Fibroblast of peridontal ligament (primary cell): ENCODE data around the gene SYNM.

Source experiments
- DNase-seq: peaks from one replicate; pipeline ENCODE4 v3.0.0-alpha.2; 2010; ENCODE audit errors: extremely low read depth

SYNM gene

DNA sequence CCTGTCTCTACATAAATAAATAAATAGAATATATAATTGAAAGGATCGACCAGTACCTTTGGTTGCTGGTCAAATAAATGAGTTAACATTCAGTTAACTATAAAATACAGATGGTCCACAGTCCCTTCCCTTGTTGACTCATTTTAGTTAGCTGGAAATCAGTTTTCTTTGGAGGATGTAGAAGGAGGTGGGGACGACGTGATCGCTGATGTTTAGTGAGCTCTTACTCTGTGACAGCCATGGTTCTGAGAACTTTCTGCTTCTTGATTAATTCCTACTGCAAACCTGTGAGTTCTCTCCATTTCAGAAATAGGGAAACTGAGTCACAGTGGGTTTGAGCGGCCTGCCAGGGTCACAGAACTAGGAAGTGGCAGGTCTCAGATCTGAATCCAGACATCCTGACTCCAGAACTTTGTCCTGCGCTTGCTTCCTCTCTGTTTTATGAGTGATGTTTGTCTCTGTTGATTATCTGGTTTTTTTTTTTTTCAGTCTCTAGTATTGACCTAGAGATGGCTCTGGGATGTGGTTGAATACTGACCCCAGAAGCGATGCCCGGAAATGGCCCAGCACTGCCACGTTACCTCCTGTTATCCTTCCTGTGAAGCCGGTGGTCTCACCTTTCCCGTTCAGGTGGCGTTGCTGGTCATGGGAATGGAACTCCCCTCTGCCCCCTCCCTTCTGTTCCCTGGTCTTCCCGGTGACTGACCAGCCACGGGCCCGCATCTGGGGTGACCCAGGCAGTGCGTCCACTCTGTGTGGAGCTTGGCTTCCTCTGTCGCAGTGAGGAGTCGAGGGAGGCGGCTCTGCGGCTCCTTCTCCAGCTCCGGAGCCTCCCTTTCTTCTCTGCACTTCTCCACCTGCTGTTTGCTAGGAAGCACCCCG, 18.2 kb downstream of the SYNM start:
- no peak for DNase-seq

DNA sequence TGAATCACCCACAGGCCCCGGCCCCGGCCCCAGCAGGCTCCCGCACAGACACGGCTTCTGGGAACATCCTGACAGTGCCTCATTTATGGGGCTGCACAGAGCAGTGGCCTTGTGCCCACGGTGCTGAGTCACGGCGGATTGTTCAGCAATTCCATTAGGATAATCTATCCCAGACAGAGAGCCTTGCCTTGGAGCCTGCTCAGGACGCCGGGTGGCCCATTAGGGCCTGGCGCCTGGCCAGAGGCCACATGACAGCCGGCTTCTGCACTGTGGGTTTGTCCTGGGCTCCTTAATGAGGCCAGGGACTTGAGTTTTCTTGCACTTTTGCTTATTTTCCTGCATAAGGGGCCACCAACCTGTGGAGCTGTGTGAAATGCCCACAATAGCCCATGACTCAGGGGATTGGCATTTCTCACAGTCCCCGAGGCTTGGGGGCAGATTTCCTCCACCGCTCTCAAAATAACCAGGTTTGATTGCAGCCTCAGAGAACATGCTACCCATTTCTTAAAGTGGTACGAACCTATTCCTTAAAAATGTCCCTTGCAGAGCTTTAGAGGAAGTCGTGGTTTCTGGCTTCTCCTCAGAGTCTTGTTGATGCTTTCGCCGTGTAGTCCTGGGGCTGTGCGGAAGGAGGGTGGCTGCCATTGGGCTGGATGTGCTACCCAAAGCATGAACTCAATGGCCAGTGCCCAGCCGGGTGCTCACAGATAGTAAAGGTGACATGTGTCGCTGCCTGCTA, 19.0 kb downstream of the SYNM start:
- DNase-seq, result peak; percentile 96

DNA sequence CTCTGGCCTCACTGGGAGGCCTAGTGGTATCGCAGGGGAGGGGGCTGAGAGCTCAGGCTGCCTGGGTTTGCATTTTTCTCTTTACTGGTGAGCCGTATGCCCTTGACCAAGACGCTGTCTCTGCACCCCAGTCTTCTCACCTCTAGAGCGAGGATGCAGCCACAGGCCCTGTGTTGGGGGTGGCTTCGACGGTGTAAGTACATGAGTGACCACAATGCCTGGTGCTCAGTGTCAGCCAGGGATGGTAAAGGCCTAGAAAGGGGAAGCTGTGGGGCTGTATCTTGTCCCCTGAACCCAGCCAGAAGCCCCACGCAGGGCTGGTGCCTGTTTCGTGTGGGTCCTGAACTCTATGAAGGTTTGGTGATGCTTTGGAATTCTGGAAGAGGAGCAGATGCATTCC, 19.8 kb downstream of the SYNM start:
- DNase-seq, result no peak

DNA sequence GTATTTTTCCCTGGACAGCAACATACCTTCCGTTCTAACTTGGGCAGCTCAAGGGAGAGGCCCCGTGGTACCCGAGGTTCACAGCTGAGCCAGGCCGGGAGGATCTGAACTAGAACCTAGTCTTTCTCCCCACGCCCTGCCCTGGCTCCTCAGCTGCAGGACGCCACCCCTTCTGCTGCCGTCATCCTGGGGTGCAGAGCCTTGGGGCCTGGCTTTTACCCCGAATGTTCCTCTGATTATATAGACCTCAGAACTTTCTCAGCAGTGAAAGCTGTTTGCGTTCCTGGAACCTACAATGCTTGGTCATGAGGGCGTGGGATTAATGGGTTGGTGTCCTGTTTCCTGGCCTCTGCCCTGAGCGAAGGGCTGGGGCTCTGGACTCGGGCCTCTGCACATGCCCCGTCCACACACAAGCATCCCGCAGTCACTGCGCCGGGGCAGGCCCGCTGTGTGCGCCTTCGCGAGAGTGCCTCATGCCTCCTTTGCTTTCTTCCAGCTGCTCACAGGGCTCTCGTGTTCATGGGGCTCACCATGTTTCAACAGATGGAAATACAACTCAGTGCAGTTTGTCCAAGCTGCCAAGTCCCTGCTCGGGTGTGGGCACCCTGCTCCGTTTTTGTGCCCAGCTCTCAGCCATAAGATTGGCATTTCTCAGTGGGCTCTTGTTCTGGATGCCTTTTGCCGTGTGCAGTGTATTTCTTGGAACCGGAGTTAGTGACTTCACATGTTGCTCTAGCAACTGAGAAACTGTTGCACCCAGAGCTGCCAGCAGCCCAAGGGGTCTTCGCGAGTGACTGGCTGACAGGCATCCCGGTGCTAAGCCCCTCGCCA, 20.4 kb downstream of the SYNM start:
- DNase-seq, result no peak

DNA sequence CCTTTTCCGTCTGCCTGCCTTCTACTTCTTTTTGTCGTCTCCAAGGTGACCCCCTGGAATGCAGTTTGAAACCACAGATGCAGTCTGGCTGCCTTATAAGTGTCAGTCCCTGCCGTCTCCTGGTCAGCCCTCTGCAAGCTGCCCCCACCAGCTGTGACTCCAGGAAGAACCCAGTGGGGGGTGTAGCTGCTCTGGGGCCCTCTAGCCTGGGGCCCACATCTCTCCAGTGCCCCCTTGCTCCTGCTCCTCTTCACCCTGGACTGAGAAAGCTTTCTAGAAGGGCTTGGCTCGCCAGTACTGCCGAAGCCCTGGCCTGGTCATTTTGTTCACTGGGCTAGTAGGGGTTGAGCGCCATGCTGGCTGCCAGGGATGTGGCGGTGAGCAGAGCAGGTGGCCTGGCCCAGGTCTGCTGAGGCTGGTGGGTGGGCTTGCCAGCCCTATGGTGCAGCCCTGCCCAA, 21.3 kb downstream of the SYNM start:
- no peak for DNase-seq

DNA sequence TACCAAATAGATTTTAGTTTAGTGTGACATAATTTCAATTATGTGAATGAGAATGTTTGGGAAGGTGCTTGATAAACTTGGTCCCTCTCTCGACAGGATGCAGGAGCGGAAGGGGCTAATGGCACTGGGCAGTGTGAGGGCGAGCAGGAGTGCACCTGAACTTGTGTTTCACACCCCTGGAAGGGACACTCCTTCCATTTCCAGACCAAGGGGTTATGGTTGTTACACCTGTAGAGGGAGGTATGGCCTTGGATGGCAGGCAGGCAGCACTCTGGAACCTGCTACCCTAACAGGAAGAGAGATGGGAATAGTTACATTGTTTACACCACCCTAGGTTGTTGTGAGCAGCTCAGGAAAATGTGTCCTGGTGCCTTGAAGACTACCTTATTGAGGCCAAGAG, 22.1 kb downstream of the SYNM start:
- no peak for DNase-seq

DNA sequence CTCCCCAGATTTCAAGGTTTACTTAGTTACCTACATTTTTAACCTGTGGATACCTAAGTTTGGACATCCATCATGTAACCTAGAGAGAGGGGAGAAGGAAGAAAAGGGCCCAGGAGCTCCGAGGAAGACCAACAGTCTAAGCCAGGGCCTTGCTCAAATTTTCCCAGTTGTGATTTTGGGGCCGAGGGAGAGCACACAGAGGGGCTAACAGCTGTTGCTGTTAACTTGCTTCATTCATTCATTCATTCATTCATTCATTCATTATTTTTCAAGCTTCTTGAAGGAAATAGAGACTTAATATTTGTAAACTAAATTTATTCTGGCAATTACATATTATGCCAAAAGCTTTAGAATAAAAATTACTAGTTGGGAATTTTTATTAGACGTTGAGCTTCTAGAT, 22.9 kb downstream of the SYNM start:
- no peak for DNase-seq

DNA sequence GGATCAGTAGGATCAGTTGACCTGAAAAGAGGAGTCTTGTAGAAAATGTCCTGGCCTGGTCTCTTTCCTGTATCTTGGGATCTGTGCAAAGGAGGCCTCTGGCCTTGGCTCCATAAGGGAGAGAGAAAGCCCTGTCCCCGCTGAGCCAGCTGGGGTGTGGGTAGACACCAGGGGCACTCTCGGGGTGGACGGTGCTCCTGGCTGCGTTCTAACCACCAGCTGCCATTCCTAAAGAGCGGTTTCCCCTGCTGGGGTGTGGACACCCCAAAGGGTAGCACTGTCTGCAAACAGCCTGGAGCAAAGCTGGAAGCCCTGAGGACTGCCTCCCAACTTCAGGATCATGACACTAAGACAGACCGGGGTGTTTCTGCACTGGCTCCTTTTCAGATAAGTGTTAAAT, 23.5 kb downstream of the SYNM start:
- no peak for DNase-seq

DNA sequence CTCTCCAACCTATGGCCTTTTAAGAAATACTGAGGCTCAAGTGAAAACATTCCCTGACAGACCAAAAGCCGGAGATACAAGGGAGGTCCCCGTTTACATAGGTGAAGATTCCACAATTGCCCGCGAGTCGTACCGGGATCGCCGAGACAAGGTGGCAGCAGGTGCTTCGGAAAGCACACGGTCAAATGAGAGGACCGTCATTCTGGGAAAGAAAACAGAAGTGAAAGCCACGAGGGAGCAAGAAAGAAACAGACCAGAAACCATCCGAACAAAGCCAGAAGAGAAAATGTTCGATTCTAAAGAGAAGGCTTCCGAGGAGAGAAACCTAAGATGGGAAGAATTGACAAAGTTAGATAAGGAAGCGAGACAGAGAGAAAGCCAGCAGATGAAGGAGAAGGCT, 24.8 kb downstream of the SYNM start:
- no peak for DNase-seq

DNA sequence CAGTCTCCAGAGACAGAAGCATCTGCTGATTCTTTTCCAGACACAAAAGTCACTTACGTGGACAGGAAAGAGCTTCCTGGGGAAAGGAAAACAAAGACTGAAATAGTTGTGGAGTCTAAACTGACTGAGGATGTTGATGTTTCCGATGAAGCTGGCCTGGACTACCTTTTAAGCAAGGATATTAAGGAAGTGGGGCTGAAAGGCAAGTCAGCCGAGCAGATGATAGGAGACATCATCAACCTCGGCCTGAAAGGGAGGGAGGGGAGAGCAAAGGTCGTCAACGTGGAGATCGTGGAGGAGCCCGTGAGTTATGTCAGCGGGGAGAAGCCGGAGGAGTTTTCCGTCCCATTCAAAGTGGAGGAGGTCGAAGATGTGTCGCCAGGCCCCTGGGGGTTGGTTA, 25.4 kb downstream of the SYNM start:
- no peak for DNase-seq

DNA sequence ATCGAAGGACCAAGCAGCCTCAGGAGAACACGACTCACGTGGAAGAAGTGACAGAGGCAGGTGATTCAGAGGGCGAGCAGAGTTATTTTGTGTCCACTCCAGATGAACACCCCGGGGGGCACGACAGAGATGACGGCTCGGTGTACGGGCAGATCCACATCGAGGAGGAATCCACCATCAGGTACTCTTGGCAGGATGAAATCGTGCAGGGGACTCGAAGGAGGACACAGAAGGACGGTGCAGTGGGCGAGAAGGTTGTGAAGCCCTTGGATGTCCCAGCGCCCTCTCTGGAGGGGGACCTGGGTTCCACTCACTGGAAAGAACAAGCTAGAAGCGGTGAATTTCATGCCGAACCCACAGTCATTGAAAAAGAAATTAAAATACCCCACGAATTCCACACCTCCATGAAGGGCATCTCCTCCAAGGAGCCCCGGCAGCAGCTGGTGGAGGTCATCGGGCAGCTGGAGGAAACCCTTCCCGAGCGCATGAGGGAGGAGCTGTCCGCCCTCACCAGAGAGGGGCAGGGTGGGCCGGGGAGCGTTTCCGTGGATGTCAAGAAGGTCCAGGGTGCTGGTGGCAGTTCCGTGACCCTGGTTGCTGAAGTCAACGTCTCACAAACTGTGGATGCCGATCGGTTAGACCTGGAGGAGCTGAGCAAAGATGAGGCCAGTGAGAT, 26.0 kb downstream of the SYNM start:
- DNase-seq, result no peak

DNA sequence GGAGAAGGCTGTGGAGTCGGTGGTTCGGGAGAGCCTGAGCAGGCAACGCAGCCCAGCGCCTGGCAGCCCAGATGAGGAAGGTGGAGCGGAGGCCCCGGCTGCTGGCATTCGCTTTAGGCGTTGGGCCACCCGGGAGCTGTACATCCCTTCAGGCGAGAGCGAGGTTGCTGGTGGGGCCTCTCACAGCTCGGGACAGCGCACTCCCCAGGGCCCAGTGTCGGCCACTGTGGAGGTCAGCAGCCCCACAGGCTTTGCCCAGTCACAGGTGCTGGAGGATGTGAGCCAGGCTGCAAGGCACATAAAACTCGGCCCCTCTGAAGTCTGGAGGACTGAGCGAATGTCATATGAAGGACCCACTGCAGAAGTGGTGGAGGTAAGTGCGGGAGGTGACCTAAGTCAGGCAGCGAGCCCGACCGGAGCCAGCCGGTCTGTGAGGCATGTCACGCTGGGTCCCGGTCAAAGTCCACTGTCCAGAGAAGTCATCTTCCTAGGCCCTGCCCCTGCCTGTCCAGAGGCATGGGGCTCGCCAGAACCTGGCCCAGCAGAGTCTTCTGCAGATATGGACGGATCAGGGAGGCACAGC, 26.7 kb downstream of the SYNM start:
- no peak for DNase-seq

DNA sequence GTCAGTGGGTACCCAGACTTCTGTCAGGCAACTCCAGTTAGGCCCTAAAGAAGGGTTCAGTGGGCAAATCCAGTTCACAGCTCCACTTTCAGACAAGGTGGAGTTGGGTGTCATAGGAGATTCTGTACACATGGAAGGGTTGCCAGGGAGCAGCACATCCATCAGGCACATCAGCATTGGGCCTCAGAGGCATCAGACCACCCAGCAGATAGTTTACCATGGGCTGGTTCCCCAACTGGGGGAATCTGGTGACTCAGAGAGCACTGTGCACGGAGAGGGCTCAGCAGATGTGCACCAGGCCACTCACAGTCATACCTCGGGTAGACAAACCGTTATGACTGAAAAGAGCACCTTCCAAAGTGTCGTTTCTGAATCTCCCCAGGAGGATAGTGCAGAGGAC, 27.2 kb downstream of the SYNM start:
- no peak for DNase-seq

DNA sequence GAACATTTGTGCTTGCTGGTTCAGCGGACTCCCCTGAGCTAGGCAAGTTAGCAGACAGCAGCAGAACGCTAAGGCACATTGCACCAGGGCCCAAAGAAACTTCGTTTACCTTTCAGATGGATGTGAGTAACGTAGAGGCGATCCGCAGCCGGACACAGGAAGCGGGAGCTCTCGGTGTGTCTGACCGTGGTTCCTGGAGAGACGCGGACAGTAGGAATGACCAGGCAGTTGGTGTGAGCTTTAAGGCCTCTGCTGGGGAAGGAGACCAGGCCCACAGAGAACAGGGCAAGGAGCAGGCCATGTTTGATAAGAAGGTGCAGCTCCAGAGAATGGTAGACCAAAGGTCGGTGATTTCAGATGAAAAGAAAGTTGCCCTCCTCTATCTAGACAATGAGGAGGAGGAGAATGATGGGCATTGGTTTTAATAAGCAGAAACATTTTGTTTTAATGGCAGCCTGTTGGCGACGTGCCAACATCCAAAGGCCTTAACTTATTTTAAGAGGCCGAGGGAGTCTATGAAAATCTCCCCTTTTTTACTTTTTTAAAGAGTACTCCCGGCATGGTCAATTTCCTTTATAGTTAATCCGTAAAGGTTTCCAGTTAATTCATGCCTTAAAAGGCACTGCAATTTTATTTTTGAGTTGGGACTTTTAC, 27.9 kb downstream of the SYNM start:
- no peak for DNase-seq

DNA sequence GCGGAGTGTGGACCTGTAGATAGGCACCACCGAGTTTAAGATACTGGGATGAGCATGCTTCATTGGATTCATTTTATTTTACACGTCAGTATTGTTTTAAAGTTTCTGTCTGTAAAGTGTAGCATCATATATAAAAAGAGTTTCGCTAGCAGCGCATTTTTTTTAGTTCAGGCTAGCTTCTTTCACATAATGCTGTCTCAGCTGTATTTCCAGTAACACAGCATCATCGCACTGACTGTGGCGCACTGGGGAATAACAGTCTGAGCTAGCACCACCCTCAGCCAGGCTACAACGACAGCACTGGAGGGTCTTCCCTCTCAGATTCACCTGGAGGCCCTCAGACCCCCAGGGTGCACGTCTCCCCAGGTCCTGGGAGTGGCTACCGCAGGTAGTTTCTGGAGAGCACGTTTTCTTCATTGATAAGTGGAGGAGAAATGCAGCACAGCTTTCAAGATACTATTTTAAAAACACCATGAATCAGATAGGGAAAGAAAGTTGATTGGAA, 29.5 kb downstream of the SYNM start:
- DNase-seq, result no peak

DNA sequence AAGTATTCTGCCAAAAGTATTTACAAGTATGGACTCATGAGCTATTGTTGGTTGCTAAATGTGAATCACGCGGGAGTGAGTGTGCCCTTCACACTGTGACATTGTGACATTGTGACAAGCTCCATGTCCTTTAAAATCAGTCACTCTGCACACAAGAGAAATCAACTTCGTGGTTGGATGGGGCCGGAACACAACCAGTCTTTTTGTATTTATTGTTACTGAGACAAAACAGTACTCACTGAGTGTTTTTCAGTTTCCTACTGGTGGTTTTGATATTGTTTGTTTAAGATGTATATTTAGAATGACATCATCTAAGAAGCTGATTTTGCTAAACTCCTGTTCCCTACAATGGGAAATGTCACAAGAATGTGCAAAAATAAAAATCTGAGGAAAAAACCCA, 30.3 kb downstream of the SYNM start:
- DNase-seq, result peak; percentile 35

DNA sequence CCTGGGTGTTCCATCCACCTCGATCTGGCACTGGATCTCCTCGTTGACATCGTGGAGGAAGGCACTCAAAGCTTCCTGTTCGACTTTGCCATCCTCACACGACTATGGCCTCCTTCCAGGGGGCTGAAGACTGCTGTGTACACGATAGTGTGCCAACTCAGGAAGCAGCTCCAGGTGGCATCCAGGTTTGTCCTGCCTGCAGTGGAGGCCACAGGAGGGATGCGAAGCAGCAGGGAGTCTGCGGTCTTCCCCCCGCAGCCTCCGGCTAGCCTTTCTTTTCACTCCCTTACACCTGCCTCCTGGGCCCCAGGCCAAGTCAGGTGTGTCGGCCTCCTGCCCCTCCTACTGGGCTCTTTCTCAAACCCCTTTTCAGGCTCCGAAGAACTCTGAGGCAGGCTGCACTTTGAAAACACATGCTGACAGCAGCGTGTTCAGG, 32.2 kb downstream of the SYNM start:
- DNase-seq, result no peak

DNA sequence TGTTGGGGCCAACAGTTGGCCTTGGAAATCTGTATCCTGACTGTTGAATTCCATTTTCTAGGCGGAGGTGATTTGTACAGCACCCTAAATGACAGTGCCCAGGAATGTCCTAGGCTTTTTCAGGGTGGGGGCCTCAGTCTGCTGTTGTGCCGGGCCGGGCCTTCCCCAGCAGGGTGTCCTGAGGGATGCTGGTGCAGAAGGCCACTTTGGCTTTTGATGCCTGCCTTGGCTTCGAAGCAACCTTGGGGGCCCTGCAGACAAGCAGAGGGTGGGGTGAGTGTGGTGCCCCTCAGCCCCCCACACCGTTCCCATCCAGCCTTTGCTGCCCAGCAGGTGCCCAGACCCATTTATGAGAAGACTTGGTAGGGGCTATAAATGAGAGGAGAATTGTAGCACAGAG, 33.0 kb downstream of the SYNM start:
- no peak for DNase-seq

DNA sequence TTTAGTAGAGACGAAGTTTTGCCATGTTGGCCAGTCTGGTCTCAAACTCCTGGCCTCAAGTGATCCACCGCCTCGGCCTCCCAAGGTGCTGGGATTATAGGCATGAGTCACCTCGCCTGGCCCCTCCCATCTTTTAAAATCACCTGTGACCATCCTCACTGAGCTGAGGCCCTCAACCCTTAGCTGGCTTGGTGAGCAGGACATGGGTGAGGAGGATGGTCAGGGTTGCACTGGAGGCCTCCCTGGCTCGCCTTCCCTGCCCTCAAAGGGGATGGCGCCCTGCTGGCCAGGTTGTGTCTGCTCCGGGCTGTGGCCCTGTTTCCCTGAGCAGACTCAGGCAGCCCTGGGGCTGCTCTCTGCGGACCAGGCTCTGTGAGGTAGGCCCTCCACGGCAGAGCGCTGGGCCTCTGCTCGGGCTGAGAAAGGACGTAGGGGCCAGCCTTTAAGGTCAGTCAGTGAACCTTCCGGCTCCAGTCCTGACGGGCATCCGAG, 33.7 kb downstream of the SYNM start:
- DNase-seq, result no peak

DNA sequence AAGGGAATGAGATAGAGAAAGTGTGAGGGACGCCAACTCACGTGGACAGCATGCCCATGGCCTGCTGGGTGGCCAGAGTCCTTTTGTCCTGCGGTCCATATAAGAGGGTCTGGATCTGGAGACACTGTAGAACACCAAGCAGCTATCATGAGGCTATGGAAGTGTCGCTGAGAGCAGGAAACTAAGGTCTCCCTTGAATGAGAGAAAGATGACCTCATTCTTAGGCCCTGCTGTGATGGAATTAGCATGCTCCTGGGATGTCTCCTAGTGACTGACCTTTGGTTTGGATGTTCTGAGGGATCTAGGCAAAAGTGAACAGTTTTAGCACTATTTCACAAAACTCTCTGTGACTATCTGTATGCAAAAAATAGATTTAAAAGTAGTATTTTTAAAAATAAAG, 34.4 kb downstream of the SYNM start:
- DNase-seq, result no peak
